Activated CD4-positive, alpha-beta memory T cell treated with anti-CD3 and anti-CD28 coated beads for 36 hours (primary cell): ENCODE measurements around the gene PTPRR. TPM values are rescaled to one million over a fixed set of nuclear protein-coding genes. Genes with fewer than 3 reads are reported as not detected.
"Not testable (repeated sequence)": the region's sequence is repeated elsewhere in the genome, so short reads cannot be mapped to it uniquely, and the experiment has no call there.

ENCODE experiments used
- CTCF ChIA-PET: fragments of 350-600 bp; sonication (Branson Sonifier 250); formaldehyde crosslinking; loops from one replicate; lab custom pipeline; 2021; ENCODE audit warnings: antibody characterized with exemption, inconsistent platforms; lab: Charles Lee
- POLR2A ChIA-PET: fragments of 350-600 bp; sonication (Branson Sonifier 250); formaldehyde crosslinking; loops from one replicate; lab custom pipeline; 2021; ENCODE audit warnings: antibody characterized with exemption; lab: Charles Lee
- DNase-seq: peaks from one replicate; pipeline ENCODE4 v3.0.0-alpha.2; 2020
- H3K27ac Mint-ChIP-seq: one replicate; pipeline ENCODE4 v1.8.0; 2021; ENCODE audit warnings: mixed read lengths
- H3K27me3 Mint-ChIP-seq: one replicate; pipeline ENCODE4 v1.8.0; 2021; ENCODE audit warnings: mixed read lengths
- H3K36me3 Mint-ChIP-seq: one replicate; pipeline ENCODE4 v1.8.0; 2021; ENCODE audit warnings: mixed read lengths
- H3K4me1 Mint-ChIP-seq: one replicate; pipeline ENCODE4 v1.8.0; 2021; ENCODE audit warnings: low read depth, mixed read lengths
- H3K4me3 Mint-ChIP-seq: one replicate; pipeline ENCODE4 v1.8.0; 2021; ENCODE audit warnings: mild to moderate bottlenecking, mixed read lengths
- H3K9me3 Mint-ChIP-seq: one replicate; pipeline ENCODE4 v1.8.0; 2021; ENCODE audit warnings: mixed read lengths
- intact Hi-C: fragments of 100-400 bp; cut with micrococcal nuclease; formaldehyde crosslinking; loops from one replicate; pipeline ENCODE4 v1.15.1; 2023
- total RNA-seq, 2 experiments: library from RNA; stranded (reverse); gene quantifications; one replicate each; pipeline ENCODE4 v1.2.3, GENCODE V29; 2021

The PTPRR gene
- total RNA-seq, 2 experiments from 2014 or later: not detected

DNA sequence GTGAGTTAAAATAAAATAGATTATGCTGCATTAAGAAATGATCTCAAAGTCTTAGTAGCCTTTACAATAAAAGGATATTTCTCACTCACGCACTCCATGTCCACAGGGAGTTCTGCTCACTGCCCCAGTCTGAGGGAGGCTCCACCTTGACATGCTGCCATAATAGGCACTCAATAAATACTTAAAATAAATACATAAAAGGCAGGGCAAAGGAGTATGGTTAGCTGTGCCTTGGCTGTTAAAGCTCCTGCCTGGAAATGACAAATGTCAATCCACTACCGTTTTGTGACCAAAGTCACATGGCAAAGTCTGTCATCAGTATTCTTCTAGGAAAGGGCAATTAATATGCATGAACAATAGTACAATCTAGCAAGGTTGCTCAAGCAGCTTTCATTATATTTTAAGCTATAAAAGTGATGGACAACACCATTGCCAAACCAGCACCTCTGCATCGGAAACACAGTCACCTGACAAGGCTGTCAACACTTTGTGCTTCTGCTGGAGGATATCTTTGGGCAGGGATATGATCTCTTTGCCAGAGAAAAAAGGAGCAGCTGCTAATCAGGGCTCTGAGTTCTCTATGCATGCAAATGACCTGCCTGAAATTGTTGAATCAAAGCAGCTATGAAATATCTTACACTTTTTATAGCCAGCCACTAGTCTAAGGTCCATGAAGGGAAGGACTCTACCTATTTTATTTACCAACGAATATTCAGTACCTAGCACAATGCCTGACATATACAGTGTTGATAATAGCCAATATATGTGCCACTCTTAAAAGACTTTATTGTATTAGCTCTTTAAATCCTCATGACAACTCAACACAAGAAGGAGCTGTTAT is 90.1 kb downstream of the PTPRR start:
- no peak overlapping the region for H3K4me3 Mint-ChIP-seq
- H3K9me3 Mint-ChIP-seq: no peaks in the 10 kb centered on the region
- ChIA-PET POLR2A (no interaction called here), CTCF (no interaction called here)
- no peaks in the 10 kb centered on the region for H3K4me1 Mint-ChIP-seq
- DNase-seq: no peak
- intact Hi-C loops: no loop called here
- H3K27ac Mint-ChIP-seq: no peak overlapping the region
- no peaks in the 10 kb centered on the region for H3K36me3 Mint-ChIP-seq
- peaks cover 1% of the 10 kb centered on the region for H3K27me3 Mint-ChIP-seq

DNA sequence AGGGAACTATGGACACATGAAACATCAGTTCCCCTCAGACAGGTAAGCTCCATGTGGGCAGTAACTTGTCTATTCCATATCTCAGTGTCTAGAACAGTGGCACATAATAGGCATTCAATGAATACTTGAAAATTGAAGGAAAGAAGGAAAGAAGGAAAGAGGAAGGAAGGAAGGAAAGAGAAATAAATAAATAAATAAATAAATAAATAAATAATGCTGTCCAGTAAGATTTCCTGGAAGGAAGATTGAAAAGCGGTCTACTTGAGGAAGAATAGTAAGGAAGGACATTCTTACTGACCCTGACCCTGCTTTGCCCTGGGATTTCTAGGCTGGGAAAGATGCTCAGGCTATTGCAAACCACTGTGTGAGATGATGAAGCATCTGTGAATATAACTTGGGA is 91.5 kb downstream of the PTPRR start:
- Mint-ChIP-seq H3K27me3 (peaks cover 1% of the 10 kb centered on the region), H3K4me3 (no peak overlapping the region), H3K9me3 (no peaks in the 10 kb centered on the region), H3K27ac (no peak overlapping the region), H3K36me3 (no peaks in the 10 kb centered on the region), H3K4me1 (no peaks in the 10 kb centered on the region)
- intact Hi-C loops: no loop called here
- no peak for DNase-seq
- CTCF ChIA-PET: no interaction called here
- POLR2A ChIA-PET: no interaction called here

DNA sequence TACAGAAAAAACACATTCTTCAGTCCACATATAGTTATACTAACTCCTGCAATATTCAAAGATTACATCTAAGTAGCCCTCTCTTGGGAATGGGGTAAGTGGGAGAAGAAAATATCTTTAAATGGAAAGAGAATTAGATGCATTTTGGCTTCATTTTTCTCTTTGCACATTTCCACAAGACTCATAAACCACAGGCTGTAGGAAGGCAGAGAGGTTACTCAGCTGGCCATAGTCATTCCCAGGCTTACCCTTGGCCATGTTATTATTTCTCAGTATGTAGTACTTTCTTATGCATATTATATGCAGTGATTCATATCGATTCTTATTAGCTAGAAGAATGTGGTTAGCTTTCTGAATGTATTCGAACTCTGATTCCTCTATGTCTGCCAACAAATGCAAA is 92.2 kb downstream of the PTPRR start:
- ChIA-PET CTCF (no interaction called here), POLR2A (no interaction called here)
- intact Hi-C loops: no loop called here
- H3K36me3 Mint-ChIP-seq: no peaks in the 10 kb centered on the region
- H3K27ac Mint-ChIP-seq: no peak overlapping the region
- no peaks in the 10 kb centered on the region for H3K4me1 Mint-ChIP-seq
- no peak for DNase-seq
- no peak overlapping the region for H3K4me3 Mint-ChIP-seq
- H3K27me3 Mint-ChIP-seq: peaks cover 1% of the 10 kb centered on the region
- no peaks in the 10 kb centered on the region for H3K9me3 Mint-ChIP-seq

DNA sequence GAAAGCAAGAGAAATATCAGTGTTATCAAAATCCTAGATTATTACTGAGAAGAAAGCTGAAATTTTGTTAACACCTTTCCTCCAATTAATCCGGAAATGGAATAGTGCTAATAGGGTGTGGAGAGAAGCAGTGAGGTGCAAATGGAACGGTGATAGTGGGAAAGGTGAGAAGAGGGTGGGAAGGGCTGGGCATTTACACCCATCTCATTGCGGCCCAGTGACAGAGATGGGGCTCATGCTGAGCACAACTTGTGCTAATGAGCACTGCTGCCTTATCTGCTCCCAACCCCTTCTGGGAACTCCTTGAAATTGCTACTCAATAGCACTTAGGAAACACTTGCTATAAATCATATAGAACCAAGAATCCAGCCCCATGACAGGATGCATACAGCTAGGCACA is 94.4 kb downstream of the PTPRR start:
- Mint-ChIP-seq H3K36me3 (no peaks in the 10 kb centered on the region), H3K9me3 (no peaks in the 10 kb centered on the region), H3K27me3 (peaks cover 1% of the 10 kb centered on the region), H3K4me1 (no peaks in the 10 kb centered on the region), H3K4me3 (no peak overlapping the region), H3K27ac (no peak overlapping the region)
- ChIA-PET CTCF (no interaction called here), POLR2A (no interaction called here)
- intact Hi-C loops: no loop called here
- DNase-seq: no peak

DNA sequence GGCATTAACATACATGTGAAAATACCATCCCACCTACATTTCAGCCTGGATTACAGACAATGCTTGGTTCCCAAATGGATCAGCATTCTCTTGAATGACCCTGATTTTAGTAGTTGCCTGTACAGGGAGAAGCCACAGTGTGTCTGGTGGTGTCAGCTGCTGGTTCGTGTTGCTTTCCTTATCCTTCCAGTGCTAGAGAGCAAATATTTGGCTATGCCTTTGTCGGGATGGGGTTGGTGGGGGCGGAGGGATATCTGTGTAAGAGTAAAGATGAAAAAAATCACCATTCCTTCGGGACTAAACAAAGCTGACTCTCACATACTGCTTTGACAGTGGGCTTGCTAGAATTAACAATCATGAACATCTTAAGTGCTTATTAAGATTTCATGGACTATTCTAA is 96.0 kb downstream of the PTPRR start:
- no peaks in the 10 kb centered on the region for H3K4me1 Mint-ChIP-seq
- no peak for DNase-seq
- CTCF ChIA-PET: no interaction called here
- H3K27me3 Mint-ChIP-seq: peaks cover 1% of the 10 kb centered on the region
- H3K36me3 Mint-ChIP-seq: no peaks in the 10 kb centered on the region
- H3K4me3 Mint-ChIP-seq: no peak overlapping the region
- H3K9me3 Mint-ChIP-seq: no peaks in the 10 kb centered on the region
- intact Hi-C loops: no loop called here
- H3K27ac Mint-ChIP-seq: no peak overlapping the region
- POLR2A ChIA-PET: no interaction called here

DNA sequence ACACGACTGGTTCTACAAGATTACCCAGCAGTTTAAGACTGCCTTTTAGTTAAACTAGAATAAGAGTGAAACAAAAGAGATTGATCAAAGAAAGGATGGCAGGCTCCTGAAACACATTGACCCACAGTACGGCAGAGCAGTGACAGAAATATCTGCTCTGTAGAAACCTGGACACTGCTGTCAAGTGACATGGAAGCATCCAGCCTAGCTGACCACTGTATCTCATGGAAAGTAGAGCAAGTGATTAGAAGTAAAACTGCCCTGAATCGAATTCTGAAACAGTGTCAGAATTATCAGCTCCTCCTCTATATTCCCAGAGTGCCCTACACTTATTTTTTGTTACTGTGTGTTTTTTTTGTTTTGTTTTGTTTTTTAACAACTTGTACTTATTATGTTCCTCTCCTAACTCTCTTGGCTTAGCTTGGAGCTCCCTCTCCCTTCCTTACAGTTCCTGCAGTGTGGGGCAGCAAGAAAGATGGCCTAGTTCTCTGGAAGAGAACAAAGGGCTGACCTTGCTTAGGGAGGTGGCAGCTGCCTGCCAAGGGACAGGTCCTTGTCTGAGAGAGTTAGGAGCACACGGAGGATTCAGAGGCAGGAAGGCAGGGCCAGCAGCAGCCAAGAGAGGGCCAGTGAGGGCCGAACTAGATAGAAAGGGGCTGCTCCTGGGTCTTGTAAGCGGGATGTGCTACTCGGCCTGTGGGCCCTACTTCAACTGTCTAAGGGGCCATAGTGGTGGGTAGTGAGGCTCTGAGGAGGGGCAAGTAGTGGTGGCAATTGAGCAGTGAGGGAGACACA is 97.2 kb downstream of the PTPRR start:
- intact Hi-C loops: no loop called here
- no peaks in the 10 kb centered on the region for H3K9me3 Mint-ChIP-seq
- no peaks in the 10 kb centered on the region for H3K36me3 Mint-ChIP-seq
- POLR2A ChIA-PET: no interaction called here
- H3K4me1 Mint-ChIP-seq: no peaks in the 10 kb centered on the region
- no peaks in the 10 kb centered on the region for H3K27me3 Mint-ChIP-seq
- DNase-seq: no peak
- CTCF ChIA-PET: no interaction called here
- H3K4me3 Mint-ChIP-seq: no peak overlapping the region
- H3K27ac Mint-ChIP-seq: no peak overlapping the region

DNA sequence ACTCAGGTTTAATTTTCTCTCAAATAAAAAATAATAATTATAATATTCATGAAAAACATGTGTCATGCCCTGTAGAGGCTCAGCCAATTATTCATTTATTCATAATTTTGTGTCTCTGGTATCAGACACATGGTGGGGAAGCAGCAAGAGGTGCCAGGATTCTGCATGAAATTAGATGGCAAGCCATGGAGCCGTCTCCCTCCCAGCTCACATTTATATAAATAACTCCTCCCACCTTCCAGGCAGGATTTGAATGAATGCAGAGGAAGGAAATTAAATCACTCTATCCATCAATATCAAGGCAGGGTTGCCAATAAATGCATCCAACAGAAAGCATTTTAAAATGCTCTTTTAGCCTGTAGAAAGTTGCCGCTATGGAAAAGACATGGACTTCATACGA is 98.1 kb downstream of the PTPRR start:
- H3K9me3 Mint-ChIP-seq: no peaks in the 10 kb centered on the region
- no peaks in the 10 kb centered on the region for H3K4me1 Mint-ChIP-seq
- no peak for DNase-seq
- H3K4me3 Mint-ChIP-seq: no peak overlapping the region
- H3K27me3 Mint-ChIP-seq: no peaks in the 10 kb centered on the region
- no peaks in the 10 kb centered on the region for H3K36me3 Mint-ChIP-seq
- ChIA-PET POLR2A (no interaction called here), CTCF (no interaction called here)
- H3K27ac Mint-ChIP-seq: no peak overlapping the region
- intact Hi-C loops: no loop called here

DNA sequence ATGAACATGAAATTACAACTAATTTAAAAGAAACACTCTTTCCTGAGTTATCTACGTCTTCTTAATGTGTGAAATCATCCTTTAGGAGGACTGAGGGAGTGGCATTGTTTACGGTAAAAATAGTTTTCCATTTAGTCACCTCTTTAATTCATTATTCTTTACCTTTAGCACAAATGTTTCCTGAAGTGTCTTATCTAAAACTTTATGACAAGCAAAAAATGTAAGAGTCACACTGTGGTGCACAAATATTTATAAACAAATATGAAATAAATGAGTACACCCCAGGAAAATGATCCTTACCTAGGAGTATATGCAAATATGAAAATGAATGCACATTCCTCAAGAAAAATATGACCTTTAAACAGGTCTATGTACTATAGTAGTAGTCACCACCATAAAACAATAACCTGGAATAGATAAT is 104.6 kb downstream of the PTPRR start:
- intact Hi-C loops: no loop called here
- H3K4me3 Mint-ChIP-seq: no peak overlapping the region

DNA sequence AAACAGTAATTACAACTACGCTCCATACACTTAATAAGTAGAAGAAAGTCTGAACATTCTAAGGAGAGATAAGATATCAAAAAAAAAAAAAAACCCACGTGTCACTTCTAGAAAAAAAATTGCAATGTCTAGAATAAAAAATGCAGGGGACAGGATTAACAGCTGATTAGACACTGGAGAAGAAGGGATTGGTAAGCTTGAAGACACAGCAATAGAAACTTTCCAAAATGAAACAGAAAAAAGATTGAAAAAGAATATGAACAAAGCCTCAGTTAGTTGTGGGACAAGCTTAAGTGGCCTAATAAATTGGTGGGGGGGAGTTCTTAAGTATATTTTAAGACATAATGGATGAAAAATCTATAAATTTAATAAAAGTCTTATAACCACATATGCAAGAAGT is 105.5 kb downstream of the PTPRR start:
- DNase-seq: no peak
- CTCF ChIA-PET: no interaction called here
- intact Hi-C loops: no loop called here
- Mint-ChIP-seq H3K9me3 (no peaks in the 10 kb centered on the region), H3K4me3 (no peak overlapping the region), H3K27ac (no peak overlapping the region), H3K27me3 (no peaks in the 10 kb centered on the region), H3K4me1 (no peaks in the 10 kb centered on the region), H3K36me3 (no peaks in the 10 kb centered on the region)
- POLR2A ChIA-PET: no interaction called here

More for the DNA sequence above, 104.6 kb downstream of the PTPRR start:
- Mint-ChIP-seq H3K36me3 (no peaks in the 10 kb centered on the region), H3K27ac (no peak overlapping the region), H3K4me1 (no peaks in the 10 kb centered on the region), H3K9me3 (no peaks in the 10 kb centered on the region), H3K27me3 (no peaks in the 10 kb centered on the region)
- ChIA-PET CTCF (no interaction called here), POLR2A (no interaction called here)
- no peak for DNase-seq

DNA sequence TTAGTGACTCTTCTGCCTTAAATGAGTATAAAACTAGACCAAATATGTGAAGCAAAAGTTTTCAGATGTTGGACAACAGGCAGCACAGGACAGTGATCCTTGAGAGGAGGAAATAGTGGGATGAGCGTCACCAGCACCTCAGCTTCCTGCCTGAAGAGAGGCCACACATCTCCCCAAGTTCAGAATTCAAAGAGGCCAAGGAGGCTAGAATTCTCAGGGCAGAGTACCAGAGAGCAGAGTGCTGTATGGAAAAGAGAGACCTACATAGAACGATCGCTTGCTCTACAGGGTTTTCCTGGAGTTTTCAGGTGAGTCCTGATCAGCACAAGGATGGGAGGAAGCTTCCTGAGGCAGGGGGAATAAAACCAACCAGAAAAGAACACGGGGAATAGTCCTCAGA is 107.0 kb downstream of the PTPRR start:
- H3K9me3 Mint-ChIP-seq: no peaks in the 10 kb centered on the region
- CTCF ChIA-PET: no interaction called here

DNA sequence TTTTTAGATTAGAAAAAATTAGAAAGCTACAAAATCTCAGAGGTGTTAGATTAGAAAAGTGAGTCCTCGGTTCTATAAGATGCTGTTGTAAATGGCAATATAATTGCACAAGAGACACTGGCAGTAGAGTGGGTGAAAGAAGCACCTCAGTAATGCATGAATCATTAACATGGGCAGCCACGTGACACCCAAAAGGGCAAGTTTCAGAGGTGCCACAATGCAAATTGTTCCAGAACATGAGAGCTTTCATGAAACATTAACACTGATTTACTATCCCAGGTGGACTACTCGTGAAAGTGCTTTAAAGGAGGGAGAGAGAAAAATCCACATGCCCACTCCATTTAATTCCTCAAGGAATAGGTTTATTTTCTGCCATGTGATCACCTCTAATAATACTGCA is 108.4 kb downstream of the PTPRR start:
- CTCF ChIA-PET: no interaction called here
- no peak overlapping the region for H3K4me3 Mint-ChIP-seq
- POLR2A ChIA-PET: no interaction called here
- H3K4me1 Mint-ChIP-seq: no peaks in the 10 kb centered on the region
- intact Hi-C loops: no loop called here
- DNase-seq: no peak
- H3K27ac Mint-ChIP-seq: no peak overlapping the region
- H3K9me3 Mint-ChIP-seq: no peaks in the 10 kb centered on the region
- no peaks in the 10 kb centered on the region for H3K27me3 Mint-ChIP-seq
- no peaks in the 10 kb centered on the region for H3K36me3 Mint-ChIP-seq

More for the DNA sequence above, 107.0 kb downstream of the PTPRR start:
- H3K36me3 Mint-ChIP-seq: no peaks in the 10 kb centered on the region
- H3K4me3 Mint-ChIP-seq: no peak overlapping the region
- H3K4me1 Mint-ChIP-seq: no peaks in the 10 kb centered on the region
- POLR2A ChIA-PET: no interaction called here
- intact Hi-C loops: no loop called here
- no peaks in the 10 kb centered on the region for H3K27me3 Mint-ChIP-seq
- H3K27ac Mint-ChIP-seq: no peak overlapping the region
- DNase-seq: no peak

DNA sequence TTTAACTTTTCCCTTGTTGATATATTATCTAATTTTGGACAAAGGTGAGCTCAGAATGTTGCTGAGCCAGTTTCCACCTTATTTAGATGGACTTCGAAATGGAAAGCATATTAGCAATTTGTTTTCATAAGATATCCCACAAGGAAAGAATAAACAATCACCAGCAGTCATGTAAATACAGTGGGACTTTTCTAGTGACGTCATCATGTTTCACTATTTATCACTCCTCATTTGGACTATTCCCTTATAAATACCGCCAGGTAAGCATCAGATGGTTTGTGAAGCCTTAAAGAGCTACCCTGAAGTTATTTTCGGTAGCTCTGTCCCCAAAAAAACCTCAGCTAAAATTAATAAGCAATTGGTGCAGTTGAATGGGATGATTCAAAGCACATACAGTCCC is 110.7 kb downstream of the PTPRR start:
- no peaks in the 10 kb centered on the region for H3K9me3 Mint-ChIP-seq
- no peak overlapping the region for H3K4me3 Mint-ChIP-seq
- no peaks in the 10 kb centered on the region for H3K36me3 Mint-ChIP-seq
- no peak for DNase-seq
- no peaks in the 10 kb centered on the region for H3K27me3 Mint-ChIP-seq
- no peaks in the 10 kb centered on the region for H3K4me1 Mint-ChIP-seq
- intact Hi-C loops: no loop called here
- POLR2A ChIA-PET: no interaction called here
- CTCF ChIA-PET: no interaction called here
- no peak overlapping the region for H3K27ac Mint-ChIP-seq

DNA sequence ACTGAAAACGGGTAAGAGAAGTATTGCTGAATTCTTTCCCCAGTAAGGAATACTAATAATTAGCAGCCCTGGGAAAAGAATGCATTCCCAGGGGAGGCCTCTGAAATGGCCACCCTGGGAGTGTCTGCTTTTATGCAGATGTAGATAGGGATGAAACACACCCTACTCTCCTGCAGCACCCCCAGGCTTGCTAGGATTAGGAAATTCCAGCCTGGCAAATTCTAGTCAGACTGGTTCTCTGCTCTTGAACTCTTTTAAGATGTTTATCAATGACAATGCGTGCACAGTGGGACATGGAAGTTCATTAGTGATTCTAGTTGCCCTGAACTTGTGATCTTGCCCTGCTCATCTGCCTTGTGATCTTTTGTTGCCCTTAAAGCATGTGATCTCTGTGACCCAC is 112.5 kb downstream of the PTPRR start:
- DNase-seq, H3K27me3 Mint-ChIP-seq, H3K27ac Mint-ChIP-seq, H3K9me3 Mint-ChIP-seq, H3K4me1 Mint-ChIP-seq, H3K36me3 Mint-ChIP-seq, H3K4me3 Mint-ChIP-seq, CTCF ChIA-PET, POLR2A ChIA-PET, intact Hi-C loops: not testable (repeated sequence)
